NCI-H2227 (cell line): Measurements from ENCODE around the gene API5.
"Not testable (repeated sequence)": the region's sequence is repeated elsewhere in the genome, so short reads cannot be mapped to it uniquely, and the experiment has no call there.

Experiments used
- DNase-seq: peaks from one replicate; lab custom pipeline; 2025; ENCODE audit not compliant: unreplicated experiment; lab: John Stamatoyannopoulos, UW

Gene API5

GRCh38 chr11:43311791-43312607 lies at the start of gene API5:
TSS of gene API5 (plus strand) at chr11:43311996. CDS start at chr11:43312128, 132 bp downstream.
- DNase-seq = peak; percentile 98

- DNase-seq = no peak
Measured at GRCh38 chr11:43267856-43268580, 43.8 kb upstream of the API5 start.

GRCh38 chr11:43268786-43269185 lies 43.0 kb upstream of the API5 start:
- no peak for DNase-seq

- DNase-seq = peak; percentile 33
Measured at GRCh38 chr11:43269254-43269918, 42.4 kb upstream of the API5 start.

- no peak for DNase-seq
Measured at GRCh38 chr11:43270468-43270867, 41.3 kb upstream of the API5 start.

GRCh38 chr11:43278193-43278956 lies 33.4 kb upstream of the API5 start:
- peak; percentile 62 for DNase-seq

- DNase-seq = peak; percentile 38
Measured at GRCh38 chr11:43282607-43283440, 29.0 kb upstream of the API5 start.

- no peak for DNase-seq
Measured at GRCh38 chr11:43285826-43286225, 26.0 kb upstream of the API5 start.

GRCh38 chr11:43289368-43289767 lies 22.4 kb upstream of the API5 start:
- no peak for DNase-seq

GRCh38 chr11:43298397-43298796 lies 13.4 kb upstream of the API5 start:
- no peak for DNase-seq

GRCh38 chr11:43315966-43316365 lies 4.2 kb downstream of the API5 start:
- no peak for DNase-seq

GRCh38 chr11:43316451-43316850 lies 4.7 kb downstream of the API5 start:
- no peak for DNase-seq

- DNase-seq = no peak
Measured at GRCh38 chr11:43327987-43328386, 16.2 kb downstream of the API5 start.

GRCh38 chr11:43328482-43328881 lies 16.7 kb downstream of the API5 start:
- no peak for DNase-seq

- no peak for DNase-seq
Measured at GRCh38 chr11:43341159-43341558, 29.4 kb downstream of the API5 start.

- DNase-seq = not testable (repeated sequence)
Measured at GRCh38 chr11:43351426-43351825, 39.6 kb downstream of the API5 start.

GRCh38 chr11:43354311-43354710 lies 42.5 kb downstream of the API5 start:
- no peak for DNase-seq

- no peak for DNase-seq
Measured at GRCh38 chr11:43356336-43356735, 44.5 kb downstream of the API5 start.

GRCh38 chr11:43358279-43358800 lies 46.5 kb downstream of the API5 start:
- DNase-seq = peak; percentile 20
